SIG-M5 (cell line): ENCODE measurements around the gene ATP1A3.

ENCODE experiments used
- DNase-seq: peaks from one replicate; lab custom pipeline; 2025; lab: John Stamatoyannopoulos, UW

Gene ATP1A3

DNA sequence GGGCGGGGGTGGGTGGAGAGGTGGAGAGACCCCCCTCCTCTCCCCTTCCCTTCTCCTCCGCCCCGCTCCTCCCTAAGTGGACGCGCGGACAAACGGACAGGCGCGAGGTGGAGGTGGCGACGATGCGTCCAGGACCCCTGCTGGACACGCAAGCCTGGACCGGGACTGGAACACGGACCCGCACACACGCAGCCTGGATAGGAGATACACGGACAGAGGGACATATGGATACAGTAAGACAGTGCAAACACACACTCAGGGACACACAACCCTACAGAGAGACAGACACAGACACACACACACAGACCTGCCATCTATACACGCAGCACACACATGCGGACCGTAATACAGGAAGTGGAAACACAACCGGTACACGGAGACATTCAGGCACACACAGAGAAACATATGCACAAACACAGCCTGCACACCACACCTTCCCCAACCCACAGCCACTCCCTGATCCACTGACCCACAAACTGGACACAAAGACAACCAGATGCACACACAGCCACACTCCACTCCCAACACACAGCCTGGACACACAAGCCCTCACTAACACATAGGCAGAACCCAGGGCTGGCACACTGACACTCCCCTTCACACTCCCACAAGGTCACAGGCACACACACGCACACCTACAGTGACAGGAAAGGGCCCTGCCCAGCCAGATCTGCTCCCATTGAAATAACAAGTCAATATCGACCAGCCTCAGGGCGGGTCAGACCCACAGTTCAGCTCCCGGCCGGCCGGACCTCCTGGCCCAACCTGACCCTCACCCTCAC is 65.1 kb downstream of the ATP1A3 start:
- DNase-seq: no peak

DNA sequence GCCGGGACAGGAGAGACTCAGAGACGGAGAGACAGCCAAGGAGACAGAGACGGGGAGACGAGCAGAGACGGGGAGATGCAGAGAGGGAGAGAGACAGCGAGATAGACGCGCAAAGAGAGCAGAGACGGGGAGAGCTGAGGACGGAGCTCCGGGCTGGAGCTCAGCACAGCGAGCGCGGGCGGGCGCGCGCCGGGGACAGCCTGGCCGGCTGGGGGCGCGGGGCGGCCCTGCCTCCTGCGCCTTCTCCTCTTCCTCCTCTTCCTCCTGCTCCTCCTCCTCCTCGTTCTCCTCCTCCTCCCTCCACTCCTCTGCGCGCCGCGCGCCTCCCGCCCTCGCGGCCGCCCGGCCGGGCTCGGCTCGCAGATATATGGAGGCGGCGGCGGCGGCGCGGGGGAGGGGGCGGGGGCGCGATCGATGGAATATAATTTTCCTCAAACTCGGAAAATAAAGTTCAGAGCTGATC is 65.8 kb downstream of the ATP1A3 start, which contains the start of gene ERFL:
TSS of gene ERFL (minus strand) at position 229 of the 463 bp plus-strand sequence. CDS start 15,530 bp downstream, outside the sequence.
- DNase-seq: no peak

DNA sequence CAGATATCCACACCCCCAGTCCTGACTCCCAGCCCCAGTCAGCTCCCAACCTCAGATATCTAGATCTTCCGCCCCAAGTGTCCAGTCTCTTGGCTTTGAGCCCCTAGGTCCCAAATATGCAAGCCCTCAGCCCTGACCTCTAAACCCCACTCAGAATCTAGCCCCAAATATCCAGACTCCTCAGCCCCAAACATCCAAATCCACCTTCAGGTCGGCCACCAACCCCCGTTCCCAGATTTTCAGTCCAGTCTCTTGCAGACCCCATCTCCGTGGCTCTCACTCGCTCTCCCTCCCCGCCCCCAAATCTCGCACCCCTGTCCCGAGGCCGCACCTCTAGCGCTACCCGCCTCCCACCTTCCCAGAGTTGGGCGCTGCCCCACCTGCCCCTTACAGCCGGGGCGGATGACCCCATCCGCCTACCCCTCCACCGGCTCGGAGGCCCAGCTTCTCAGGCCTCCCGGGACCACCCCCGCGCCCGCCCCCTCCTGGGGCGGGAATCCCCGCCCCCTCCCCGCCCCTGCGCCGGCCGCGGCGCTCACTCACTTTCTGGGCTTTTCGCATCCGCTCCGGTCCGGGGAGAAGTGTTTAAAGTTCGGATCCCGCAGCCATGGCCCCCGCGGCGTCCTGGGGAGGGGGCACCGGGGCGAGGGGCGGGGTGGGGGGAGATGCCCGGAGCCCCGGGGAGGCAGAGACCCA is 66.4 kb downstream of the ATP1A3 start:
- no peak for DNase-seq

DNA sequence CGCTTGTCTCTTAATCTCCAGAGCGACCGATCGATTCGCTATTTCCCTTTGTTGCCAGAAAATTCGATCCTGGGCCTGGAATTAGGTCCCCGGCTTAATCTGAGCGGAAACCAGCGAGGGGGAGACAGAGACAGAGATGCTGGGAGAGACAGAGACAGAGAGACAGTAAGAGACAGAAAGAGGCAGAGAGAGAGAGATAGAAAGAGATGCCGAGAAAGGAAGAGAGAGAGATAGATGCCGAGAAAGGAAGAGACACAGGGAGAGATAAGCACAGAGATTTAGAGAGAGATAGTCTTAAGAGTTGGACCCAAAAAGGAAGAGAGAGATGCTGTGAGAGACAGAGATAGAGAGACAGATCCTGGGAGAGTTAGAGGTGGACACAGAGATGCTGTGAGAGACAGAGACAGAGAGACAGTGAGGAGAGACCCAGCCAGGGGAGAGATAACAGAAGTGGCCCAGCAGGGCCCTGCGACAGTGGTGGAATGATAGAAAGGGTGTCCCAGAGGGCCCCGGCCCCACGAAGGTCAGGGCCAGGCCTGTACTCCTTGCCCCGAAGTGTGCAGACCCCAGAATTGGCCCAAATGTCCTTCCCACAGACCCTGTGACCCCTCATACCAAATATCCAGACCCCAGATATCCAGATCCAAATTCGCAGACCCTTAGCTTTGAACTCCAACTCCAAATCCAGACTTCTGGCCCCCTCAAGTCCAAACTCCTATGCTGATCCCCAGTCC is 67.1 kb downstream of the ATP1A3 start:
- DNase-seq: no peak

DNA sequence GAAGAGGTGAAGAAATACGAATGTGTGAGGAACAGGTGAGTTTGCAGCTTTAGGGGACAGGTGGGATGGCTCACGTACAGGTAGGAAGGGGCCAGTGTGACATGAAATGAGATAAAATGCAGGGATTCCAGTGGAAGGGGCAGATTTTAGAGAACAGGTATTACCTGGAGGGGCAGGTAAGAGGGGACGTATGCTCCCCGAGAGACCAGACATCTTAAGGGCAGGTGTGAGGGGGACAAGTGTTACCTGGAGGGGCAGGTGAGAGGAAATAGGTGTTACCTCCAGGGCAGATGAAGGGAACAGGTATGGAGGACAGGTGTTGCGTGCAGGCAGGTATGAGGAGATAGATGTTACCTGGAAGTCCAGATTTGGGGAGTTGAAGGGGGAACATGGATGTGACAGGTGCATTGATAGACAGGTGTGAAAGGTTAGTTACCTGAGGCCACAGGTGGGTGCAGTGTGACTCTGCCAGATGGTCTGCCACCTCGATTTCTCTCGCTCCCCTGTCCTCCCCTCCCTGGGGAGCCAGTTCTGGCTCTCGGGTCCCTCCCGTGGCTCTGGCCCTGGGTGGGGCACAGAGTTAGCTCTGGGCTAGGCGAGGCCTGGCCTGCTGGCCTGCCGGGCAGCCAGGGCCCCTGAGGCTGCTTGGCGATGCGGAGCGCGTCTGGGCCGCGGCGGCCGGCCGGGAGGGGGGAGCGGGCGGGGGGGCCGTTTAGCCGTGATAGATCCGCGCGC is 67.8 kb downstream of the ATP1A3 start:
- no peak for DNase-seq

DNA sequence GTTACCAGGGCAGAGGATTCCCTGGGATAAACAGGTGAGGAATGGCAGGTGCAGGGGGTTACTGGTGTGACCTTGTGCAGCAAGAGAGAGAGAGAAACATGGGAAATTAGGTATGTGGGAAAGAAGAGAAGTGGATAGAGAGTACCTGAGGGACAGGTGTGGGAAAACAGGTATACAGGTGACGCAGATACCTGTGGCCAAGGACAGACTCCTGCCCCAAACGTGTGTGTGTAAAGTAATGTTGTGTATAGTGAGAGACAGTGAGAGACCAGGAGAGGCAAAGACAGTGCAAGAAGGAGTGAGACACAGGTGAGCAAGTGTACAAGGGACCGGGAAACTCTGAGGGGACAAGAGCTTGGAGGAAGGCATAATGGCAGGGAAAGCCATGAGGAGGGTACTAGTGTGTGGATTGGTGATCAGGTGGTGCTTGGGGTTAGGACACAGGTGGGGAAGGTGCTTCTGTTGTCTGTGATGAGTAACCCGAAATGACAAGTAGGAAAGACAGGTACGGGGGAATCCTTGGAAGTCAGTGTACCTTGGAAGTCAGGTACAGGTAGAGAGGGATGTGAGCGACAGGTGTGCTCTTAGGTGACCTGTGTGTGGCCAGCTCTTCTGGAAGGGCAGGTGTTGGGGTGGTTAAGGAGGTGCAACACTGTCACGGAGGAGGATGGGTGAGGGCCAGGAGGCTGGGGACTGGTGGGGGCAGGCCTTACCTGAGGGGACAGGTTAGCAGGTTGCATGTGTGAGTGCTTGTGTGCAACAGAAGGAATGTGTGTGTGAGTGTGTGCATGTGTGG is 68.6 kb downstream of the ATP1A3 start:
- no peak for DNase-seq

DNA sequence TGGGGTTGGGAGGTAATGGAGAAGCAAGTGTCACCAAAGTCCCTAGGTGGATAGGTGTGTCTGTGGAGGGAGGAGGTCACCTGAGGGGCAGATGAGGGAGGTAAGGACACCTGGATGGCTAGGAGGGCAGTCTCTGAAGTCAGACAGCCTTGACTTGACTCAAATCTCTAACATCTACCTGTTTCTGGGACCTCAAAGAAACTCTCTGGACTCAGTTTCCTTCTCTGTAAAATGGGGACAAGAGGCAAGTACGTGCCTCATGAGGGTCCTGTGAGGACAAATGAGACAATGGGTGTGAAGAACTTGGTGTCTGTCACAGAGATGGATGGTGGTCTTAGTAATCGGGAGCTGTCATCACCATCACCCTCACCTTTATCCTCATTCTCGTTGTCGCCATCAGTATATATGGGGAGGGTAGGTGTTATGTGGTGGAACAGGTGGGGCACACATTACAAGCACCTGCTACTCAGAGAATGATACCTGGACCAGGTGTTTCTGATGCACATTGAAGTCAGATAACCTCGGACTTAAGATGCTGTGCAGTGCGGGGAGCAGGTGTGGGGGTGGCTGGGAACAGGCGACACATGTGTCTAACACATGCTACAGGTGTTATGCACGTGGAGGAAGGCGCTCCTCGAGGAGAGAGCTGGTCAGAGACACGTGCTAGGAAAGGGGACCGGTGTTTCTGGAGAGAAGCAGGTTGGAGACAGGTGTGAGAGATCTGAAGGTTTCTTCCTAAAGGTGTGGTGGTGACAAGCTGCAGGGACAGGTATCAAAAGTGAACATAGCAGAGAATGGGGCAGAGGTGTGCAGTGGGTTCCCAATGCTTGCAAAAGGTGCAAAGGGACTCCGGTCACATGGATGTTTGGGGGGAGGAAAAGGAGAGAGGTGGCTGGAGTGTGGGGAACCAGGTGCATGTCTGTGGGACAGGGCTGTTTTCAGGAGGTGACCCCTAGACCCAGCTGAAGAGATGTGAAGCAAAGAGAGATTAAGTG is 69.6 kb downstream of the ATP1A3 start:
- no peak for DNase-seq

DNA sequence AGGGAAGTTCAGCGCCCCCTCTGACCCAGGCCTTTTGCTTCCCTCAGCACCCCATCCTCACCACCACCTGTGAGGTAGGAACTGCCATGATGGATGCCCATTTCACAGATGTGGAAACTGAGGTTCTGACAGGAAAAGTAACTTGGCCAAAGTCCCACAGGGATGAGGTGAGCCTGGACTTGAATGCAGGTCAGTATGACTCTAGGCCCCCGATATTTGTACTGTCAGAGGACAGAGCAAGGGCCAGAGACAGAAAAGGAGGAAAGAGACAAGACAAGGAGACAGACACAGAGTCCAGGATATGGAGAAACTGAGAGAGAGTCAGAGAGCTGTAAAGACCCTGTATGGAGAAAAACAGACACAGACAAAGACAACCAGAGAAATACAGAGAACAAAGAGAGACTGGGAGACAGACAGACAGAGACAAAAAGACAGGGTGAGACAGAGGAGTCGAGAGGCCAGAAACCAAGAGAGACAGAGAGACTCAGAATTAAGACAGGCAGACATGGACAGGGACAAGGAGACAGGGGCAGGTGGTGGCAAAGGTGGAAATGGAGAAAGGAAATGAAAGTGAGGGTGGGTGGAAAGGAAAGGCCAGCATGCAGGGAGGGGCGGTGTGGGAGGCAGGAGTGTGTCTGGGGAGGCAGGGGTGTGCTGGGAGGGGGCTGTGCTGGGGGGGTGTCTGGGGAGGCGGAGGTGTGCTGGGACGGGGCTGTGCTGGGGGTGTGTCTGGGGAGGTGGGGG is 70.8 kb downstream of the ATP1A3 start:
- DNase-seq: no peak

DNA sequence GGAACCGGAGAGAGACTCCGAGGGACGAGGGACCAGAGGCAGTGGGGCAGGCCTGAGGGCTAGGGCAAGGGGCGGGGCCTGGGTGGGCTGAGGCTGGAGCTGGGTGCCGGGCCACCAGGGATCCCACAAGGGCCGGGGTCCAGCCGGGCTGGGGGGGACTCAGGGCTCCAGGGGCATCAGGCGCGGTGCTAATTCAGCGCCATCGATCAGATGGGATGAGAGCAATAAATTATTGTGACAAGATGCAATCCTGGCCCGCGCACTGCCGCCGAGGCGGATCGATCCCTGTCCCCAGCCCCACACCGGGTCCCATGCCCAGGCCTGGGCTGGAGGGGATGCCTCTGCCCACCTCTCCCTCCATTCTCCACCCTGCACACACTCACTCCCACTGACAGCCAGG is 71.4 kb downstream of the ATP1A3 start:
- no peak for DNase-seq

DNA sequence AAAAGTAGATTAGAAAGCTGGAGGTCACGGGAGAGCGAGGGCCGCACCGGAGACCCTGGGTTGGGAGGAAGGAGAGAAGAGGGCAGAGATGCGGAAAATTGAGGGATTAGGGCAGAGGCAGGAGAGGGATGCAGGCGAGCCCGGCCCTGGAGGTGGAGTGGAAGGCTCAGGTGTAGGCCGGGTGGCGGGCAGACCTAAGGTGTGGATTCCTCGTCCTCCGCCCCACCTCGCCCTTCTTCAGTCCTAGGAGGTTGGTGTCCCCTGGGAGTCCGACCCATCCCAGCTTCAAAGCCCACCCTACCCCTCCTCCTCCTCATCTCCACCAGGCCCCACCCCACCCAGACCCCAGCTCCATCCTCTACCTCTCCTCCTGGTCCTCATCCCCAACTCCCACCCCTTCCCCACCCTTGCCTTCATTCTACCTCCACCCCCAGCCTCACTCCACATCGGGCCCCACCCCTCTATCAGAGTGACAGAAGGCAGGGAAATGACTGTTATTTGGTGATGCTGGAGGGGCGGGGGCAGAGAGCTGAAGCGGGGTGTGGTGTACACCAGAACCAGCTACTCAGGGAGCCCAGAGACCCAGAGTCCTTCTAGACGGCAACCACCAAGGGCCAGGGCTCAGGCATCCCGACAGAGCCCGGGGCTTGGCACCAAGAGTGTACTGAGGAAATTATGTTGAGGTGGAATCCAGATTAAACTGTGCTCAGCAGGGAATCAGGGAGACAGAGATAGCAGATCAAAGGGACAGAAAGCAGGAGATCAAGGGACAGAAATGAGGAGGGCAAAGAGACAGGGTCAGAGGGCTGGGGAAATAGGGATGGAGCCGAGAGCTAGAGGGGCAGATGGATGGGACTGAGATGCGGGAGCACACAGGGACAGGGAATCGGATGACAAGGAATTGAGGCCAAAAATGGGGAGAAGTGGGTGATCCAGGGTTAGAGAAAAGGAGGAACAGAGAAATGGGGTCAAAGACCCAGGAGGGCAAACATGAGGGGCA is 72.2 kb downstream of the ATP1A3 start:
- DNase-seq: no peak

DNA sequence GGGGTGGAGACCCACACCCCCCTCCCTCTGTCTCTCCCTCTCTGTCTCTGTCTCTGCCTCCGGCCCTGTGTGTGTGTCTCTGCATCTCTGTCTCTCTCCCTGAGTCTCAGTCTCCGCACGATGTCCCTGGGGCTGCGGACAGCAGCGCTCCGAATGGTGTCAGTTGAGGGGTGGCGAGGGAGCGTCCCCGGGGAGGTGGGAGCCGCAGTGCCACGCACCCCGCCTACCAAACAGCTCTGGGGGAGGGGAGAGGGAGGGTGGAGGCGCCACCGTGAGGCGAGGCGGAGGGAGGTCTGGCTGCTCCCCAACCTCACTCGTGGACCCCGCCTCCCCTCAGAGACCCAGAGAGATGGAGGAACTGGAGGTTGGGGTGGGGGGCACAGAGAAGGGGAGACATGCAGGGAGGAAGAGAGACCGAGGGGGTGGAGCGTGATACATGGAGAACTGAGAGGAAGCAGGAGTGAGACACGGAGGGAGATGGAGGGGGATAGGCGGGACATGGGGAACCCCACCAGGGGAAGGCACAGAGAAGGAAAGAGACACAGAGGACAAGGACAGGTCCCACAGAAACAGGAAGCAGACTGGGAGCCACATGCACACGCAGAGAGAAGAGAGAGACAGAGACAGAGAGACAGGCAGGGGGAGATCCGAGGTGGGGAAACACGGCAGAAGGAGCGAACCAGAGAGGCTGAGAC is 73.0 kb downstream of the ATP1A3 start:
- DNase-seq: no peak

DNA sequence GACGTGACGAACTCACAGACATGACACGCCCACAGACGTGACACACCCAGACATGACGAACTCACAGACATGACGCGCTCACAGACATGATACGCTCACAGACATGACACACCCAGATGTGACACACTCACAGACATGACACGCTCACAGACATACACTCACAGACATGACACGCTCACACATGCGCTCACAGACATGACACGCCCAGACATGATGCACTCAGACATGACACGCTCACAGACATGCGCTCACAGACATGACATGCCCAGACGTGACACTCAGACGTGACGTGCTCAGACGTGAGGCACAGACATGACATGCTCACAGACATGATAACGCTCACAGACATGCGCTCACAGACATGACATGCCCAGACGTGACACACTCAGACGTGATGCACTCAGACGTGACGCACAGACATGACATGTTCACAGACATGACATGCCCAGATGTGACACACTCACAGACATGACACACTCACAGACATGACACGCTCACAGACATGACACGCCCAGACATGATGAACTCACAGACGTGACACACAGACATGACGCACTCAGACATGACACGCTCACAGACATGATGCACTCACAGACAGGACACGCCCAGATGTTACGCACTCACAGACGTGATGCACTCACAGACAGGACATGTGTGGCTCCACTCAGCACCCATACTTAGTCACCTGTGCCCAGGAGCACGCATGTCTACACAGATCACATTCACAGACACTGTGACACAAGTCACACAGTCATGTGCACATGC is 73.9 kb downstream of the ATP1A3 start:
- no peak for DNase-seq

DNA sequence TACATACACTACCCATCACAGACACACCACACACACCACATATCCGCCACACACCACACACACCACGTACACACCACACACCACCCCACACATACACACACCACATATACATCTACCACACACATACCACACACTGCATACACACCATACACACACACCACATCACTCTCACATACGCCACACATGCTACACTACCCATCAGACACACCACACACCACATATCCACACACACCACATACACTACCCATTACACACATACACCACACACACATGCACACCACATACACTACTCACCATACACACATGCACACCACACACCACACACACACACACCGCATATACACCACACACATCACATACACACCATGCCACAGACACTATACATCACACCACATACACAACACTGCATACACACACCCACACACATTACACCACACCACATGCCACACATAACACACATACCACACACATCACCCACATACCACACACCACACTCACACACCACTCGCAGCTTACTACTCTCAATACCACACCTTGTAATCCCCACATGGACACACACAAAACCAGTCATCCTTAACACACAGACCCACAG is 75.3 kb downstream of the ATP1A3 start:
- no peak for DNase-seq

DNA sequence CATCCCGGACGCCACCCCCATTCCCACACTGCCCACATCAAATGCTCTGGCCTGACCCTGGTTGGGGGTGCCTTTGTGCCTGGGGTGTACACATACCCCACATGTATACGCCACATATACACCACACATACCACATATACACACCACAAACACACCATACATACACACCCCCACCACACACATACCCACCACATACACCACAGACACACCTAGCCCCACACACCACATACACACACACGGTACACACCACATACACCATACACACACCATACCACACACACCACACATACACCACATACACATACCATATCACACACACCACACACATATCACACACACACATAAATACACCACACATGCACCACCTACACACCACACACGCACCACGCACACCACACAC is 75.9 kb downstream of the ATP1A3 start:
- no peak for DNase-seq

DNA sequence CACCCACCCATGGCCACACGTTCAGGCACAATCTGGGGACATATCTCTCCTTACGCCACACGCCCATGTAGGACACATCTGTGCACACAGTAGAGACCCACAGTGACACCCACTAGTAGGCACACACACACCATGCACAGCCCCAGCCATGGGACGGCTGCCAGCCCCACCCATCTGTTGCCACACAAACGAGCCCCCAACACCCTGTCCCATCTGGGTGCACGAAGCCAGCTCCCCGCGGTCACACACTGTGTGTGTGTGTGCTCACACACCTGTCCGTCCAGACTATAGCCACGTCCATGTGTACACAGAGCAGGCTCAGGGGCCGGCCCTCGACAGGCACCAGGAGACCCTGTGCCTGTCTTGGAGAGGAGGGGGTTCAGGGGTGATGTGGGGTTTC is 76.4 kb downstream of the ATP1A3 start:
- DNase-seq: no peak
